ENCODE results near the gene KCNAB2.

KCNAB2 gene

DNA sequence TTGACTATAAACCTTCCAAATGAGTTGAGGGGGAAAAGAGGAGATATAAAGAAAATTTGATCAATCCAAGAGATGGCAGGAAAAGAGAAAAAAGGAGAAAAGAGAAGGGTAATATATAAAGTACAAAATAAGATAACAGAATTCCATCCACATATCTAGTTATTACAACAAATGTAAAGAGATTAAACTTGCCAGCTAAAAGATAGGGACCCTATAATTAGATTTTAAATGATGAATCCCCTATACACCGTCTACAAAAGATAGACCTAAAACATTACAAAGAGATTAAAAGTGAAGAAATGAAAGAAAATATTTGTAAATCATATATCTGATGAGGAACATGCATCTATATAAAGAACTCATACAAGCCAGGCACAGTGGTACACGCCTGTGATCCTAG lies 71.4 kb downstream of the KCNAB2 start:
- ChIA-PET CTCF (no interaction called here), POLR2A (ENCODE audit: low non-redundant PET) (no interaction called here)
- no peak for DNase-seq (ENCODE audit: low spot score)
- TF ChIP-seq, protein P1, sequence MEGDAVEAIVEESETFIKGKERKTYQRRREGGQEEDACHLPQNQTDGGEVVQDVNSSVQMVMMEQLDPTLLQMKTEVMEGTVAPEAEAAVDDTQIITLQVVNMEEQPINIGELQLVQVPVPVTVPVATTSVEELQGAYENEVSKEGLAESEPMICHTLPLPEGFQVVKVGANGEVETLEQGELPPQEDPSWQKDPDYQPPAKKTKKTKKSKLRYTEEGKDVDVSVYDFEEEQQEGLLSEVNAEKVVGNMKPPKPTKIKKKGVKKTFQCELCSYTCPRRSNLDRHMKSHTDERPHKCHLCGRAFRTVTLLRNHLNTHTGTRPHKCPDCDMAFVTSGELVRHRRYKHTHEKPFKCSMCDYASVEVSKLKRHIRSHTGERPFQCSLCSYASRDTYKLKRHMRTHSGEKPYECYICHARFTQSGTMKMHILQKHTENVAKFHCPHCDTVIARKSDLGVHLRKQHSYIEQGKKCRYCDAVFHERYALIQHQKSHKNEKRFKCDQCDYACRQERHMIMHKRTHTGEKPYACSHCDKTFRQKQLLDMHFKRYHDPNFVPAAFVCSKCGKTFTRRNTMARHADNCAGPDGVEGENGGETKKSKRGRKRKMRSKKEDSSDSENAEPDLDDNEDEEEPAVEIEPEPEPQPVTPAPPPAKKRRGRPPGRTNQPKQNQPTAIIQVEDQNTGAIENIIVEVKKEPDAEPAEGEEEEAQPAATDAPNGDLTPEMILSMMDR (conservative IDR thresholded peaks at IDR 0.05; ENCODE audit: low read depth) = no peak
- H3K27ac ChIP-seq = no peak overlapping the region

DNA sequence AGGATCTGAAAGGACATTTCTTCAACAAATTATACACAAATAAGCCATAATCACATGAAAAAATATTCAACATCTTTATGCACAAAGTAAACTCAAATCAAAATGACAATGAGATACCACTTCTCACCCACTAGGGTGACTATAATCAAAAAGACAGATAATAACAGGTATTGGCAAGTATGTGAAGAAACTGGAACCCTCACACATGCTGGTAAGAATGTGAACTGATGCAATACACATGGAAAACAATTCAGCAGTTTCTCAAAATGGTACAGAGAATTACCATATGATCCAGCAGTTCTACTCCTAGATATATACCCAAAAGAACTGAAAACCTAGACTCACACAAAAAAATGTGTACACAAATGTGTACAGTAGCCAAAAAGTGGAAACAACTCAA lies 71.9 kb downstream of the KCNAB2 start:
- TF ChIP-seq, protein P1 (conservative IDR thresholded peaks at IDR 0.05; ENCODE audit: low read depth) = no peak
- DNase-seq (ENCODE audit: low spot score) = no peak
- no peak overlapping the region for H3K27ac ChIP-seq
- POLR2A ChIA-PET (ENCODE audit: low non-redundant PET) = no interaction called here
- CTCF ChIA-PET = no interaction called here

DNA sequence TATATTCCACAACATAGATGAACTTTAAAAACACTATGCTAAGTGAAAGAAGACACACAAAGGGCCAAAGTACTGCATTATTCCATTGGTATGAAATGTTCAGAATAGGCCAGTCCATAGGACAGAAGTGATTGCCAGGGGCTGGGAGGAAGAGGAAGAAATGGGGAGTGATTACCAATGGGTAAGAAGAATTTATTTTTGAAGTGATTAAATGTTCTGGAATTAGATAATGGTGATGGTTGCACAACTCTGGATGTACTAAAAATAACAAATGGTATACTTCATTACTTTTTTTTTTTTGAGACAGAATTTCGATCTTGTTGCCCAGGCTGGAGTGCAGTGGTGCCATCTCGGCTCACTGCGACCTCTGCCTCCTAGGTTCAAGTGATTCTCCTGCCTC lies 72.7 kb downstream of the KCNAB2 start:
- ChIA-PET POLR2A (ENCODE audit: low non-redundant PET) (interaction anchor here (0.6 kb wide), 1 partner anchor 26 kb away, joined by 4 read pairs; no protein-coding TSS in a partner anchor), CTCF (no interaction called here)
- no peak for DNase-seq (ENCODE audit: low spot score)
- TF ChIP-seq, protein P1 (conservative IDR thresholded peaks at IDR 0.05; ENCODE audit: low read depth) = no peak
- no peak overlapping the region for H3K27ac ChIP-seq

DNA sequence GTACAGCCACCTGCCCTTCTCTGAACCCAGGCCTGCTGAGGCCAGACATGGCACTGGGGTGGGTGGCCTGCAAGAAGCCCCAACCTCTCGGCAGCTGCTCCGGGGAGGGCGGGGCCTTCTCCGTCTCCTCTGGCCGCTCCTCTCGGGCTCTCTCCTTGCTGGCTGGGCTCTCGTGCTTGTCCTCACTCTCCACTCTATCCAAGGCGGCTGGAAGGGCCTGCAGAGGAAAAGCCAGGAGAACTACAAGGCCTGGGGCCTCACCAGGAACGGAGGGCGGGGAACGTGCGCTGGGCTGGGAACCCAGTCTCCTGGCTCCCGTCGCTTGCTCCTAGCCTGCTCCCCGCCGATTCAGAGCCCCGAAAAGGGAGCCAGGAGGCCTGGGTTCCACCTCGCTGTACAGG lies 75.3 kb downstream of the KCNAB2 start:
- TF ChIP-seq, protein P1 (conservative IDR thresholded peaks at IDR 0.05; ENCODE audit: low read depth) = no peak
- no peak overlapping the region for H3K27ac ChIP-seq
- DNase-seq (ENCODE audit: low spot score) = no peak
- ChIA-PET POLR2A (ENCODE audit: low non-redundant PET) (no interaction called here), CTCF (no interaction called here)

DNA sequence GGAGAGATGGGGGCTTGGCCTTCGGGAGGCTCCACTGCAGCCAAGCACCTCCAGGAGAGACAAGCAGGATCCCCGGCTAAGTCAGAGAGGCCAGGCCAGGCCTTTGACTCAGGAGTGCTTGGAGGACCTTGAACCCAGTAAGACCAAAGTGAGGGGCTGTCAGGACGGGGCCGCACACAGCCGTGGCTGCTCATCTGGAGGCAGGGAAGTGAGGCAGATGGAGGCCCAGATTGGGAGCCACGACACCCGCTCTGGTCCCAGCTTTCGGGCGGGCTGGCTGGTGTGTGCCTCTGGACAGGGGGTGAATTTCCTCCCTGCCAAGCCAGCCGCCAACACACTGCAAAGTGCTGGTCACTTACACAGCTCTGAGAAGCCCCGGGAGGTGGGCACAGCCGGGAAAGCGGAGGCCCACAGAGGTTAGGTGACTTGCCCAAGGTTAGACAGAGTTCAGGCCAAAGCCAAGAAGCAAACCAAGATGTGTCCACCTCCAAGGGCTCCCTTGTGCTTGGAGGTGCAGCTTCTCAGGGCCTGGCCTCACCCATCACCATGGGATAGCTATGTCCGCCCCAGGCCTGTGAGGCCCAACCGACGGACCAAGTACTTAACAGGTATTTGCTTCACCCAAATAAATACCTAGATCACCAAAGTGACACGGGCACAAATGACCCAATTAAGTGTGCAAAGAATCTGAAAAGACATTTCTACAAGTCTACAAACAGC lies 76.1 kb downstream of the KCNAB2 start:
- TF ChIP-seq, protein P1 (conservative IDR thresholded peaks at IDR 0.05; ENCODE audit: low read depth) = no peak
- no peak overlapping the region for H3K27ac ChIP-seq
- ChIA-PET CTCF (no interaction called here), POLR2A (ENCODE audit: low non-redundant PET) (no interaction called here)
- no peak for DNase-seq (ENCODE audit: low spot score)

DNA sequence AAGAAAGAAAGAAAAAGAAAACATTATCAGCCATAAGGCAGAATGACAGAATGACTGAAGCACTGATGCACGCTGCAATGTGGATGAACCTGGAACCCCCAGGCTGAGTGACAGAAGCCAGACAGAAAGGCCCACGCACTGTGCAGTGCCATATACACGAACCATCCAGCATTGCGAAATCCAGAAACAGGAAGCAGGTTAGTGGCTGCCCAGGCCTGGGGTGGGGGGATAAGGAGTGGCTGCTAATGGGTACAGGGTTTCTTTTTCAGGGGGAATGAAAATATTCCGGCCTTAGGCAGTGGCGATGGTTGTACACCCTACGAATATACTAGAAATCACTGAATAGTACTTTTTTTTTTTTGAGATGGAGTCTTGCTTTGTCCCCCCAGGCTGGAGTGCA lies 77.4 kb downstream of the KCNAB2 start:
- POLR2A ChIA-PET (ENCODE audit: low non-redundant PET) = no interaction called here
- no peak for DNase-seq (ENCODE audit: low spot score)
- CTCF ChIA-PET = interaction anchor here (0.7 kb wide), 1 partner anchor 400 kb away, joined by 3 read pairs; no protein-coding TSS in a partner anchor
- H3K27ac ChIP-seq = no peak overlapping the region
- TF ChIP-seq, protein P1 (conservative IDR thresholded peaks at IDR 0.05; ENCODE audit: low read depth) = no peak
